ENCODE measurements around the gene PRDM16.

DNA sequence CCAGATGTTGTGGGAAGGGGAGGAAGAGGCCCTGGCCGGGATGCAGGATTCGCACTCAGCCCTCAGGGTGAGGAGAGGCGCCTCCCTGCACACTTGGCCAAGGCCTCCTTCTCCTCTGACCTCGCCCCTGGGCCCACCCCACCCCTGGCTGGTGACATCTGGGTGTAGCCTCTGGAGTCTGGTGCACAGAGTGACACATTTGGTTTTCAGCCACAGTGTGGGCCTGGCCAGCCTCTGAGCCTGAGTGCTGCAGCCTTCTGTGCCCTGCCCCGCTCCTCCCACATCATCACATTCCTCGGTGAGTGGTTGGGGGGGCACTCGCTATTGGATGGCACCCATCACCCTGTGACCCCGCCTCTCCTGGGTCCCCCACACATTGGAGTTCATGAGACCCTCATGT lies 45.8 kb downstream of the PRDM16 start:
- TF ChIP-seq, protein P1, sequence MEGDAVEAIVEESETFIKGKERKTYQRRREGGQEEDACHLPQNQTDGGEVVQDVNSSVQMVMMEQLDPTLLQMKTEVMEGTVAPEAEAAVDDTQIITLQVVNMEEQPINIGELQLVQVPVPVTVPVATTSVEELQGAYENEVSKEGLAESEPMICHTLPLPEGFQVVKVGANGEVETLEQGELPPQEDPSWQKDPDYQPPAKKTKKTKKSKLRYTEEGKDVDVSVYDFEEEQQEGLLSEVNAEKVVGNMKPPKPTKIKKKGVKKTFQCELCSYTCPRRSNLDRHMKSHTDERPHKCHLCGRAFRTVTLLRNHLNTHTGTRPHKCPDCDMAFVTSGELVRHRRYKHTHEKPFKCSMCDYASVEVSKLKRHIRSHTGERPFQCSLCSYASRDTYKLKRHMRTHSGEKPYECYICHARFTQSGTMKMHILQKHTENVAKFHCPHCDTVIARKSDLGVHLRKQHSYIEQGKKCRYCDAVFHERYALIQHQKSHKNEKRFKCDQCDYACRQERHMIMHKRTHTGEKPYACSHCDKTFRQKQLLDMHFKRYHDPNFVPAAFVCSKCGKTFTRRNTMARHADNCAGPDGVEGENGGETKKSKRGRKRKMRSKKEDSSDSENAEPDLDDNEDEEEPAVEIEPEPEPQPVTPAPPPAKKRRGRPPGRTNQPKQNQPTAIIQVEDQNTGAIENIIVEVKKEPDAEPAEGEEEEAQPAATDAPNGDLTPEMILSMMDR (IDR thresholded peaks at IDR 0.05): no peak
- TF ChIP-seq POLR2A (IDR thresholded peaks at IDR 0.05): no peak

All from uterus (tissue), 2 donors.